ENCODE results near the gene TRIM2.

Gene TRIM2

DNA sequence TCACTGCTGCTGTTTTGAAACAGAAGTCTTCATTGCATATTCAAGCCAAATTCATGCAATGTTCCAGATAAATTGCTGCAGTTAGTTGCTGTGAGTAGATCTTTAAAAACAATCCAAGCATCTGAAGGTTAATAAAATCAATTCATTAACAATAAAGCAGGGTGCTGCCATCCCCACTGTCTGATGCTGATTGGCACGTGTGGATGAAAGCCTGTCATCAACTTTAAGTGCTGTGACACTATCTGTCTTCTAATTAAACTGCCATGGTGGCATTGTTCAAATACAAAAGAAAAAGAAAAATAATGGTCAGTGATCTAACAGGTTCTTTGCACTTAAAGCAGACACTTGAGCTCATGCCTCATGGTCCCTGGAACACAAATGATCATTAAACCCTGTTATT is 77.2 kb downstream of the TRIM2 start:
- DNase-seq = no peak

DNA sequence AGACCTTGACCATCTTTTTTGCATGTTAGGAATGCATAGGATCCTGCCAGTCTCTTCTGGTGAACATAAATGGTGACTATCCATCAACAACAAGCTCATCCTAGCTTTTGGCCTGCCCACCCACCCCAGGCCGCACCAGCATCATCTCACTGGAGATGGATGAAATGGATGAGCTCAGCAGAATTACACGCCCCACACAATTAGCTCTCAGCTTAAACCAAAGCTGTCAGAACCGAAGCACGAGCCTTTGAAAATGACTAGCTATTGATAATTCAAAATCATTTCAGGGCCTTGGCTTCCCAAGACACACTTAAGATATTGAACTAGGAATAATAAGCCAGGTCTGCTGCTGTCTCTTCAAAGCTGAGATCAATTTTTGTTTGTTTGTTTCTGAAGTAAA is 77.8 kb downstream of the TRIM2 start:
- DNase-seq = no peak

DNA sequence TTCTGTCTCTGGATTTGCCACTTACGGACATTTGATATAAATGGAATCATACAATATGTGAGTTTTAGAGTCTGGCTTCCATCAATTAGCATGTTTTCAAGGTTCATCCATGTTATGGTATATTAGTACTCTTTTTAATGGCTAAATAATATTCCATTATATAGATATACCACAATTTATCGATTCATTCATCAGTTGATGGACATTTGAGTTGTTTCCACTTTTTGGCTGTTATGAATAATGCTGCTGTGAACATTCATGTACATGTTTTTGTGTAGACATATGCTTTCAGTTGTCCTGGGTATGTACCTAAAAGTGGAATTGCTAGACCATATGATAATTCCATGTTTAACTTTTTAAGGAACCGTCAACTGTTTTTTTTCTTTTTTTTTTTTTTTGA is 79.0 kb downstream of the TRIM2 start:
- DNase-seq = no peak

DNA sequence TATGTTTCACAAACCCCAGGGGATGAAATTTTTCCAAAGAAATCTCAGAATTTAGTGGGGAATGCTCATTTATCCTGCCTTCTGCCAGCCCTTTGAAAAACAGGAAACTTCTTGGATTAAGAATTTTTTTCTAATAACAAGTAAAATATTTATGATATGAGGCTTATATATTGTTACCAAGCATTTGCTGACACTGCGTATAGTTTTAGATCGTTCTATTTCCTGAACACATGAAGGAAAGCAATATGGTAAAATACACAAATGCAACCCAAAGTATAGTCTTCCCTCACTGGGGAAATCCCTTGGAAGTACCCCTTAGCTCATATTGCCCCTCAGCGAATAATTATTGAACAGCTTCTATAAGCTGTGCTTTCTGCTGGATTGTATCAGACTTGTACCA is 85.9 kb downstream of the TRIM2 start:
- DNase-seq = no peak

DNA sequence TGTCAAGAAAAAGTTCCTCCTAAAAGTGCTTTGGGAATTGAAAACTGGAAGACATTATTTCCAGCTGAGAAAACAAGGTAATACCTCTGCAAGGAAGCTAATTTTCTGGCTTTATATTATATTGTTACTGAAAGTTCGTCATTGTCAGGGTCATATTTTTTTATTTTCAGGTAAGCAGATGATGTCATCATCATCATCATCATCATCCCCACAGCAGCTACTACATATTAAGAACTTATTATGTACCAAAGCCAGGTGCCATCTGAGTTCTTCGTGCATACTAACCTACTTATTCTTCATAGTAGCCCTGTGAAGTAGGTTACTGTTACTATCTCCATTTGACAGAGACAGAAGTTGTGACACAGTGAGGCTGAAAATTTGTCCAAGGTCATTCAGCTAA is 87.3 kb downstream of the TRIM2 start:
- no peak for DNase-seq

DNA sequence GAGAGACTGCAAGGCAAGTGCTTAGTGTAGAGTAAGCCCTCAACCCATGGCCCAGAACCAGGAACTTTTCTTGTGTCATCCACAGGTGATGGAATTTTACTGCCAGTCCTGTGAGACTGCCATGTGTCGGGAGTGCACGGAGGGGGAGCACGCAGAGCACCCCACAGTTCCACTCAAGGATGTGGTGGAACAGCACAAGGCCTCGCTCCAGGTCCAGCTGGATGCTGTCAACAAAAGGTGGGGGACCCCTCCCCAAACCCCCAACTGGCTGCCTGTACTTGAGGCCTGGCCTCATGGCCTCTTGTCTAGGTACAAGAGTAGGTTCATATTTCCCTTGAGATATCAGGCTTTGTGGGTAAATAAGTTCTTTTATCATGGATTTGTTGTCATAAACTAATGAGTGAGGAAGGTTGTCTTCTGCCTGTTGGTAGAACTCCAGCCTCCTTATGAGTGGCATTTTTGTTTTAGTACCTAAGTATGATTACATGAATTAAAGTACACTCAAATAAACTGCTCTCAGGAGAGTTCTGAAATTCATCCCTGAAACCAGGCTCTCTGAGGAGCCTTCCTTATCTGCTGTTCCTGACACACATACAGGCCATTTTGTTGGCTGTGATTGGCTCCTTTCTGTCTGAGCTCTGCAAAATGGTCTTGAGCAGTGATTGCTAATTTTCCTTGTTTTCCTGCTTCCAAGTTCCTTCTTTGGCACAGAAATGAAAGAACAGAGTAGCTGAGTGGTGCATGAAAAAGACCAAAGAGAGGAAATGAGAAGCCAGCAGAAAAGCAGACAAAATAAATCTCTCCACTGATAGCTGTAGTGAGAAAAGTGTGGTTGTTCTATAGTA is 88.9 kb downstream of the TRIM2 start:
- DNase-seq = no peak

DNA sequence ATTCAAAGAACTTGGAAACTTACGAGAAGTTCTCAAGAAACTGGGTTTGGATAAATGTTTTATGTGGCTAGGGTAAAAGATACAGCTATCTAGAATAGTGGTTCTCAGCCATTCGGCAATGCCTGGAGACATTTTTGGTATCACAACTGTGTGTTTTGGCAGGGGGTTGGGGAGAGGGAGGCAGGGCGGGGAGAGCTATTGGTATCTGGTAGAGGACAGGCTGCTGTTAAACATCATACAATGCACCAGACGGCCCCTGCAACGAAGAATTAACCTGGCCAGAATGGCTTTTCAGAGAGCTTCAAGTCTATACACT is 89.5 kb downstream of the TRIM2 start:
- DNase-seq = no peak

DNA sequence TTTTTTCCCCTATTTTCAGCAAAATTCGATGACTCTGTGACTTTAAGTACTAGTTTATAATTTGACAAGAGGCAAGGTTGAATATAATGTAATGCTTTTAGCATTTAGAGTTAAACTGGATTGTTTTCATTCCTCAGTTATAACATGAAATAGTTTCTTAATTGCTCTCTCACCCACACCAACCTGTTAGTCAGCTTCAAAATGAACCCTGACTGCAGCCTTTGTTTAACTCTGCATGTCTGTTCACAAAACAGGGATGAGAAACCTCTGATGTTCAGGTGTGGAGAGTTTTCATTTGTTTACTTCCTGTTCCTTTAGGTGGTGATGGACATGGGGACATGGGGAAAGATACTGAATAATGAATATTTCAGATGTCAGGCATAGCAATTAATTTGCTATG is 90.4 kb downstream of the TRIM2 start:
- no peak for DNase-seq

DNA sequence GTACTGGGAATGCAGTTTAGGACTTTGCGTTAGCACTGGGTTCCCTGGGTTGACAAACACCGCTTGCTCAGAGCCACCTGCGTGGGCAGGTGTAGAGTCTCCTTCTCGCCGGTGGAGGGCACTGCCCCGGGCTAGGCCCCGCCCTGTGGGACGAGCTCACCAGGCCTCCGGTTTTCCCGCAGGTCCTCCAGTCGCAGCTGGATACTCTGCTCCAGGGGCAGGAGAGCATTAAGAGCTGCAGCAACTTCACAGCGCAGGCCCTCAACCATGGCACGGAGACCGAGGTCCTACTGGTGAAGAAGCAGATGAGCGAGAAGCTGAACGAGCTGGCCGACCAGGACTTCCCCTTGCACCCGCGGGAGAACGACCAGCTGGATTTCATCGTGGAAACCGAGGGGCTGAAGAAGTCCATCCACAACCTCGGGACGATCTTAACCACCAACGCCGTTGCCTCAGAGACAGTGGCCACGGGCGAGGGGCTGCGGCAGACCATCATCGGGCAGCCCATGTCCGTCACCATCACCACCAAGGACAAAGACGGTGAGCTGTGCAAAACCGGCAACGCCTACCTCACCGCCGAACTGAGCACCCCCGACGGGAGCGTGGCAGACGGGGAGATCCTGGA is 91.0 kb downstream of the TRIM2 start:
- DNase-seq = no peak

DNA sequence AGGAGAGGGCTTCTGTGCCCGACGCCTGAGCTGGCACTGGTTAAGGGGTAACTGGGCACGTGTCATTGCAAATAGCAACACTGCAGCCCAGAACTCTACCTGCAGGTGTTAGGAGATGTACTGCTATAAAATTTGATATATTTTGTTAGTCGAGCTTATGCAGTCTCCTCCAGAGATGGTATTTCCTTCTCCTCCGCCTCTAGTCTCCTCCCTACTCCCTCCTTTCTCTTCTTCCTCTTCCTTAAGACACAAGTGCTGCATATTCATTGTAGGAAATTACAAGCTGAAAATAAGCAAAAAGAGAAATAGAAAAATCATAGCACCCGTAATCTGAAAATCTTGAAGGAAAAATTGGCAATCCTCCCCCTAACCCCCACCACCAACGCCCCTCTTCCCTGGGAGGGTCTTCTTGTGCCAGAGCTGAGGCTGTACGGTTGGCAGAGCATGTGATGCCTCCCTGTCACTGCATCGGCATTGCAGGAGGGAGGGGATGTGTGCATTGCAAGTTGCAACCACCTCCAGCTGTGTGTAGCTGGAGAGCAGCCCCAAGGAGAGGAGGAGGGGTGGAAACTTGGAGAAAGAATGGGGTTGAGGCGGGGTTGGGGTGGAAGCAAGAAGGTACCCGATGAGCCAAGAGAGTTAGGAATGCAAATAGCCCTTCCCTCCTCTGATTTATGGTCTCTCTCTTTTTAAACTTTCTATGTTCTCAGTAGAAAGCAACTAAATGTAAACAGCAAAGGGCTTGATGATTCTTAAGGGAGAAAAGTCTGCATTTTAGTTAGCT is 92.0 kb downstream of the TRIM2 start:
- DNase-seq = no peak

DNA sequence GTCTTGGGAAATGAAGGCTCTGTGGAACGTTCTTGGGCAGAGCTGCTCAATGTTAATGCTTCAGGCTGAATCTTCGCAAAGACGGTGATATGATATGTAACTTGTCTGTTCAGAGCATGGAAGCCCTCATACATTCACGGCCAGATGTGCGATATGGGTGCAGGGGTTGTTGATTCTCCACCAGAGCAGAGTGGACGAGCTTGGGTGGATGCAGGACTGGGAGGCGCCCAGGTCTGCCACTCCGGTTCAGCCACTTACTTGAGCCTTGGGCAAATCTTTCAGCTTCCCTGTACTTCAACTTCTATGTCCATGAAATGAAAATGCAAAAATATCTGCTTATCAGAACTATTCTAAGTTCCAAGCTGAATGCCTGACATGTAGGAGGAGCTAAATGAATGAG is 92.9 kb downstream of the TRIM2 start:
- no peak for DNase-seq

DNA sequence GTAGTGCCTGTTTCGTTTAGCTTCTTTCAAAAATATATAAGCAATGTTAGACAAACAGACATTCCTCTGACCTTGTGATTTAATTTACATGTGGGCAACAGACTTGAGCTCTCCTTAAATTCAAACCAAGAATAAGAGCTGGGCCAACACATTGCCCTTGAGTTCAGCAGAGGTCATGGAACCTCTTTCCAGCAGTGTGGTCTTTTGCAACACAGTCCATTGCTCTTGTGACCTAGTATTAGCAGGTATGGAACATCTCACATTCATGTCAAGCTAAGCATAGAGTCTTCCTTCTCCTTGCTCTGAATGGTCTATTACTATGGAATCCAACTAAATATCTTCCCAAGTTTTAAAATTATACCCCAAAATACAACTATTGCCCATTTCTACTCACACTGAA is 106.5 kb downstream of the TRIM2 start:
- DNase-seq = no peak

DNA sequence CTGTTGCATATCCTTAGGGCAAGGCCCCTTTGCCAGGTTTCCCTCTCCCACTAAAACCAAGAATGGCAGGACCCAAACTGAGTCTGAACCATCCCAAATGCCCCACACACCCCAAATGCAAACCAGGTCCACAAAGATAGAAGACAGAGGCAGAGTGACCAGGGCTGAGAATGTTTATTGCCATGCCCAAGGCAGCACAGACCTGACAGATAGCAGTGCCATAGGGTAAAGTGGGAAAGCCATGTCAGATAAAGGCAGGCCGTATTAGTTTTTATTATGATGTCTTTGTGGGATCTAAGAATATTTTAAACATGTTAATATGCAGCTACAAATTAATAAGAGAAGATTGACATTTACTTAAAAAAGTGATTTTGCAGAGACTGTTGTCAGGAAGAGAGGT is 110.7 kb downstream of the TRIM2 start:
- DNase-seq = no peak

DNA sequence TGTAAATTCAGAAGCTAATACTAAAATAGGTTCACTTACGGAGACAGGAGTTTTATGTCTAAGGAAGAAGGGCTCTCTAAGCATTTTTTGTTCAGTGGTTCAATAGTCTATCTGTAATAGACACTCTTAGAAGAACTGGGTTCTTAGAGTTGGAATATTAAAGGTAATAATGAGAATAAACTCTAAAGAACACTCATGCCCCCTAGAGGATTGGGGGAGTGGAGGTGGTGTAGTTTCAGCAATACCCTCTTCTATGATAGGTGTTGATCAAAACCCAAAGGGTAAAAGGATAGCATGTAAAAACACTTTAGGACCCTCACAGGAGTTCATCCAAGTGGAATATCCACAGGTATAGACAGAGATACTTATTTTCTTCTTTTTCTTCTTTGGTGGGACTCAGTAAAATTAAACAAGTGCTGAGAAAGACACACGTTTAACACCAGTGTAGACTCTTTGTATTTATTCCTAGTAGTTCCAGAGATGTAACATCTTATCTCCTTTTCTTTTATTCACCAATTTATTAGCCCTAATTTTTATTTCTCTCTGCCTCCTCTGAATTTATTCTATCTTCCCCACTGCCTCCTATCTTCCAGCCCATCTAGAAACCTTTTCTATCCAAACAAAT is 114.6 kb downstream of the TRIM2 start:
- no peak for DNase-seq

DNA sequence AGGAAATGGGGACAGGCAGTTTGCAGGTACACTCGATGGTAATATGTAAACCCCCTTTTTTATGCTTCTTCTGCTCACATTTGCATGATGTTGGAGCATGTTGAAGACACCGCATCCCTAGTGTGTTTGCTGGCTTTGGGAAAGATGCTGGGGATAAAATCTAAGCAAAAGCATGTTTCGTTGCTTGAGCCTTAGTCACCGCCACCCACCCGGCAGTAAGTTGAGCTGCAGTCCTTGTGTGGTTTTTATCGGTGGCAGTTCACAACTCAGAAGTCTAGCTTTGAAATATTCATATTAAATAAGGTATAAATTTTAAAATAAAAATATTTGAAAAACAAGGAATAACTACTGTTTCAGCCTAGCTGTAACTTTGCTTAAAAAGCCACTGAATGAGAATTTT is 118.5 kb downstream of the TRIM2 start:
- no peak for DNase-seq

DNA sequence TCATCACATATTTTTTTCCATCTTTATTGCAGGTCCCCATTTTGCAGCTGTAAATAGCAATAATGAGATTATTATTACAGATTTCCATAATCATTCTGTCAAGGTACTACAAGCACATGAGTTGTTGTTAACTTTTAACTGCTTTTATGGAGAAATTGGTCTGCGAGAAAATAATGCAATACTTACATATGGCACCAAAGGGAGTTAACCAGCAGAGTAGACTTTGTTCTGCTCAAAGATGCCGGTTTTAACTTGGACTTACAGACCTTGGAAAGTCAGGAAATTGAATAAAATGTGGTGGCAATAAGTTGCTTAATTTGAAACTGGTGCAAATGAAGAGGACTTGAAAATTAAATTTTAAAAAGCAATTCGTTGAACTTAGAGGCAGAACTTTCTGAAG is 119.8 kb downstream of the TRIM2 start:
- DNase-seq = no peak

DNA sequence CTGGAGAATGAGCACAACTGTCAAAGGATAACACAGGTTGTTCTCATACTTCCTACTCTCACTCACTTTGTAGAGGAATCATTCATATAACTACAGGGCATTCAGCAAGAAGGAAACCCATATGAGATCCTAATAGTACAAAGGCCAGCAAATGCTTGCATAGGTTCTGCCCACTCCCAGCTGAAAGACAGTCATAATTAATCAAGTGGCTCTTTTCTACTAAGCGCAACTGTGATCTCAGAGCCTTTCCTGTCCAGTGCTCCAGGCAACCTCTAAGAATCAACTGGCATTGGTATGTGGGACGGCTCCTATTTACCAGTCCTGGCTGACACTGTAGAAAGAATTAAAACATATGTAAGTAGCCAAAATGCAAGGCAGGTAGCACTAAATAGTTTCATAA is 121.3 kb downstream of the TRIM2 start:
- no peak for DNase-seq

DNA sequence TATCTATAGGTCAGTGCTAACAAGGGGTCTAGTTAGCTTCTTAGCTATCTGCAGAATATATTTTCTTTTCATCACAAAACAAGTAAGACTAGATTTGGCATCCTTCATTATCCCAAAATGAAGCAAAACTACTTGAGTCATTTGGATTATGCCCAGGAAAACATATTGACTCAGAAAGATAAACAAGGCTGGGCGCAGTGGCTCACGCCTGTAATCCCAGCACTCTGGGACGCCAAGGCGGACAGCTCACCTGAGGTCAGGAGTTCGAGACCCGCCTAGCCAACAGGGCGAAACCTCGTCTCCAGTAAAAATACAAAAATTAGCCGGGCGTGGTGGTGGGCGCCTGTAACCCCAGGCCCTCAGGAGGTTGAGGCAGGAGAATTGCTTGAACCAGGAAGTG is 122.3 kb downstream of the TRIM2 start:
- DNase-seq = no peak

DNA sequence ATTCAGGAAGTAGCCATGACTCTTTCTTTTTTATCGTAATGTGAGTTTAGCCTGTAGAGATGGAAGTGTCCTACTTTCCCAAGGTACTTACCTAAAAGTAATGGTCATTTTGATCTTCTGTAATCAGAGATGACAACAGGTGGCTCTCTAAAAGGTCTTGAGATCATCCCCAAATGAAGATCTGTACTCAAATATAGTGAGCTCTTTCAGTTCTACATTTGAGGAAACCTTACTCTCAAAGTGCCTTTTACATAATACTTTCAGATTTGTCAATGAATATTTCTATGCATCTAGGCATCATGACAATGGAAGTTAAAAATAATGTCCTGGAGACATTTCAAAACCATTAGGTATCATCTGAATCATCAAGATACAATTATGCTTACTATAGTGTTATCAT is 123.0 kb downstream of the TRIM2 start:
- DNase-seq = no peak

DNA sequence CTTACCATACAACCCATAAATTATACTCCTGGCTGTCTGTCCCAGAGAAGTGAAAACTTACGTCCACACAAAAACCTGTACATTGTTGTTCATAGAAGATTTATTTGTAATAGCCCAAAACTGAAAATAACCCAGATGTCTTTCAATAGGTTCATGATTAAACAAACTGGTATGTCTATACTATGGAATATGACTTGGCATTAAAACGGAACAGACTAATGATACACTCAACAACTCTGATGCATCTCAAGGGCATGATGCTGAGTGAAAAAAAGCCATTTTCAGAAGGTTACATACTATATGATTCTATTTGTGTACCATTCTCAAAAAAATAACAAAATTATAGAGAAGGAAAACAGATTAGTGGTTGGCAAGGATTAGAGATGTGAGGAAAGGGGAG is 128.7 kb downstream of the TRIM2 start:
- DNase-seq = no peak

DNA sequence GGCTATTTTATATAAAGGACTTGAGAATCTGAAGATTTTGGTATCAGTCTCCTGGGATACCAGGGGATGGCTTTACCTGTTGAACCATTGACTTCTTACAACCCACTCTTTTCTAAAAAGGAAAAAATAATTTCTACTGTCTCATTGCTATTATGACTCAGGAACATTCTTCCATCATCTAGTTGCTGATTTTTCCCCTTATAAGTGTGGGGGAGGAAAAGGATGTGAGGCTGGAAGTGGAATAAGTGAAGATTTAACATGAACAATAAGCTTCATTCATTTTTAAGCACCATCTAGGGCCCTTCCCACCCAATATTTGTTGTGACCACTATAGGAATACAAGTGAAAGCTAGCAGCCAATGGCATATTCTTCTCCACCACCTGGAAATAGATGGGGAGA is 129.6 kb downstream of the TRIM2 start:
- DNase-seq = no peak

DNA sequence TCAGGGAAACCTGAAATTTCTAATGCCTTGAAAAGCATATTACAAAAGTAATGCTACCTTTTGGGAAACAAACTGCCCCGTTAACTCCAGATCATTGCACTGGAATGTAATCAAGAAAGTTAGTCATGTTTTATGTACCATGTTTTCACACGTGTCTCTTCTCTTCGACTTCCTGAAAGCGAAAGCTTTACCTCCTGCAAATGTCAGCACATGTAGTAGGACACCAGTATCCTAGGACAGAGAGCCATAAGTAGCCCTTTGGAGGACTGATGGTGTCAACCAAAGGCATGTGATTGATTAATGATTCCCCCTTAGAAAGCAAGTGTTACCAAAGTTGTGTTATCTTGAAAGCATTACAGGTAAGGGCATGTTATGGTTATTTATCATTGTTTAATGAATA is 131.4 kb downstream of the TRIM2 start:
- DNase-seq = no peak

DNA sequence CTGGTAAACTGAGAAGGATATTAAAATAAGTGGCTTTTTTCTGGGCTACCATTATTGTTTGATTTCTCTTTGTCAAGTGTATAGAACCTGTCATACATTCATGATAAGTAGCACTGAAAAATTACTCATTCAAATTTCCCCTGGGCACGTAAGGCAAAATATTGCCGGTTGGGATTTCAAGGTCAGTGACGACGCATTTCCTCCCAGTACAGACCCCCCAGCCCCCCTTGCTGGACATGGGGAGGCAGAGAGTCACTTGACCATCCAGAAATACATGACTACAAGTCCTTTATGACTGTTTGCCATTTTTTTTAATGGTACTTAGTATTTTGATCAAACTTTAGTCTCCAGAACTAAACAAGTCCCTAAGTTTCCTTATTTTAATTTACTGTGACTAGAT is 133.4 kb downstream of the TRIM2 start:
- no peak for DNase-seq

DNA sequence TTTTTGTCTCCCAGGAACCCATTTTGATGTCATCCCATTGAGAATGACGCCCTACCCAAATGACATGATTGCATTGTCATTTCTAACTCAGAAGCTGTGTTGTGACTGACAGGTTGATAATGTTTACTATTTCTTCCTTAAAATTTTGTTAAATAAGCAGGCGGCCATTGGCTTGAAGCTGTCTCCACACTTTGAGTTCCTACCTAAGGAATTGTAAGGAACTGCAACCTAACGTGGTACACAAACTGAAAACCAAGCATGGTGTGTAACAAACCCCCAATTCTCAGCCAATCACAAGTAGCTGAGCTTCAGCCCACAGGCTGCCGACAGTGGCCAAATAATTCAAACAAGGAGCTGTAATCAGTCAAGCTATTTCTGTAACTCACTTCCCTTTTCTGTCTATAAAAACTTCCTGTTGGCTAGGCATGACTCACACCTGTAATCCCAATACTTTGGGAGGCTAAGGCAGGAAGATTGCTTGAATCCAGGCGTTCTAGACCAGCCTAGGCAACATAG is 137.4 kb downstream of the TRIM2 start:
- no peak for DNase-seq

All from activated T-cell treated with anti-CD3 and anti-CD28 coated beads, Interleukin-2, amount 50 U/mL, for 48 hours (primary cell).